Measurements from ENCODE around the gene PSME4. TPM values are rescaled to one million over a fixed set of nuclear protein-coding genes. Genes with fewer than 3 reads are reported as not detected.

PSME4 gene
- total and polyA plus RNA-seq, 7 donors, result 55.2 to 189 (median 113) TPM

DNA sequence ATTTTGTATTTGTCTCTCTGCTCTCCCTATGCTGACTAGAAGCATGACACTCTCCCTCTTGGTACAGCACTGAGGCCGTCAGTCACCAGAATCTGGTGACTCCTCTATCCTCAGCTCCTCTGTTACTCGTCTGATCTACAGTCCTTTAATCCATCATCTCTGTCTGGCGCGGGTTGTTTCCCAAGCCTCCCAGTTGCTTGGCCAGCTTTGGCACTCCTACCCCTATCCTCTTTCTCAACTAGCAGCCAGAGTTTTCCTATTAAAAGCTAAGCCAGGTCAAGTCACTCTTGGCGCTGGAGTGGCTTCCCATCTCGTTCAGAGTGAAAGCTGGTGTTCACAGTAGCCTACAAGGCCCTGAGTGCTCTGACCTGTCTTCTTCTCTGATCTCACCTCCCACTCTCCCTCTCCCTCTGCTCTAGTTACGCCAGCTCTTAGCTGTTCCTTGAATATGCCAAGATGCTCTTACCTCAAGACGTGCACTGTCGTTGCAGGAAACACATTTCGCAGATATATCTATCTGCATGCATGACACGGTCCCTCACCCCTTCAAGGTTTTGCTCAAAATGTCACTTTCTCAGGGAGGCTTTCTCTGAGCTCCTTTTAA lies 41.8 kb upstream of the PSME4 start:
- ATAC-seq, result peak; percentile 91 to 97 (median 95)
- intact Hi-C loops (cut with DNase I), result no loop called here
- Histone ChIP-seq H3K4me3 (no peak overlapping the region), H3K9me3 (no peaks in the 10 kb centered on the region), H3K36me3 (ENCODE audit: insufficient read depth in 1 of 2, low read depth in 1 of 2) (no peaks in the 10 kb centered on the region), H3K4me1 (peaks cover 14% of the 10 kb centered on the region), H3K27me3 (ENCODE audit: insufficient read depth in 3 of 3, low read length in 2 of 3) (no peaks in the 10 kb centered on the region), H3K27ac (peak overlapping the region; percentile 40)
- DNase-seq, result peak; percentile 48 to 81
- WGBS, 3 donors, result 37 to 64% (median 42%) methylated on average over 11 of the region's 11 CpGs
- TF ChIP-seq, protein P1, sequence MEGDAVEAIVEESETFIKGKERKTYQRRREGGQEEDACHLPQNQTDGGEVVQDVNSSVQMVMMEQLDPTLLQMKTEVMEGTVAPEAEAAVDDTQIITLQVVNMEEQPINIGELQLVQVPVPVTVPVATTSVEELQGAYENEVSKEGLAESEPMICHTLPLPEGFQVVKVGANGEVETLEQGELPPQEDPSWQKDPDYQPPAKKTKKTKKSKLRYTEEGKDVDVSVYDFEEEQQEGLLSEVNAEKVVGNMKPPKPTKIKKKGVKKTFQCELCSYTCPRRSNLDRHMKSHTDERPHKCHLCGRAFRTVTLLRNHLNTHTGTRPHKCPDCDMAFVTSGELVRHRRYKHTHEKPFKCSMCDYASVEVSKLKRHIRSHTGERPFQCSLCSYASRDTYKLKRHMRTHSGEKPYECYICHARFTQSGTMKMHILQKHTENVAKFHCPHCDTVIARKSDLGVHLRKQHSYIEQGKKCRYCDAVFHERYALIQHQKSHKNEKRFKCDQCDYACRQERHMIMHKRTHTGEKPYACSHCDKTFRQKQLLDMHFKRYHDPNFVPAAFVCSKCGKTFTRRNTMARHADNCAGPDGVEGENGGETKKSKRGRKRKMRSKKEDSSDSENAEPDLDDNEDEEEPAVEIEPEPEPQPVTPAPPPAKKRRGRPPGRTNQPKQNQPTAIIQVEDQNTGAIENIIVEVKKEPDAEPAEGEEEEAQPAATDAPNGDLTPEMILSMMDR (IDR thresholded peaks at IDR 0.05), result no peak

DNA sequence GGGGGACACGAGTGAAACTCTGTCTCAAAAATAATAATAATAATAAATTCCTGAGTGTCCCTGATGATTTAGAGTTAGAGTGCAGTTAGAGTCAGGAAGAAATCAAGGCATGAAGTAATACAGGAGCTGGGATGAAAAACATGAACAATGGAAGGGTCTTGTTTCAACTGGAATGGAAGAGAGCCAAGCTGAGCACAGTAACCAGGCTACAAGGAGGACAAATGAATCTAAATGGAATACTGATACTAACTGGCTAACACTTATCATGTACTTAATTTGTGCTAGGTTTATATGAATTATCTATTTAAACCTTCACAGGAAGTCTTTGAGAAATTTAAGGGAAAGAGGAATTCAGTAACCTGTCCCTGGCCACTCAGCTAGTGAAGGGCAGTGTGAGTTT lies 38.8 kb upstream of the PSME4 start:
- H3K9me3 ChIP-seq, result no peaks in the 10 kb centered on the region
- ATAC-seq, result no peak
- H3K4me1 ChIP-seq, result peaks cover 5% of the 10 kb centered on the region
- no peak for DNase-seq
- H3K27ac ChIP-seq, result no peak overlapping the region
- 46 to 52% (median 52%) methylated on average over 1 of the region's 1 CpG for WGBS, 3 donors
- intact Hi-C loops (cut with DNase I), result no loop called here
- no peaks in the 10 kb centered on the region for H3K27me3 ChIP-seq (ENCODE audit: insufficient read depth in 3 of 3, low read length in 2 of 3)
- no peak overlapping the region for H3K4me3 ChIP-seq
- TF ChIP-seq, protein P1 (IDR thresholded peaks at IDR 0.05), result no peak
- H3K36me3 ChIP-seq (ENCODE audit: insufficient read depth in 1 of 2, low read depth in 1 of 2), result no peaks in the 10 kb centered on the region

DNA sequence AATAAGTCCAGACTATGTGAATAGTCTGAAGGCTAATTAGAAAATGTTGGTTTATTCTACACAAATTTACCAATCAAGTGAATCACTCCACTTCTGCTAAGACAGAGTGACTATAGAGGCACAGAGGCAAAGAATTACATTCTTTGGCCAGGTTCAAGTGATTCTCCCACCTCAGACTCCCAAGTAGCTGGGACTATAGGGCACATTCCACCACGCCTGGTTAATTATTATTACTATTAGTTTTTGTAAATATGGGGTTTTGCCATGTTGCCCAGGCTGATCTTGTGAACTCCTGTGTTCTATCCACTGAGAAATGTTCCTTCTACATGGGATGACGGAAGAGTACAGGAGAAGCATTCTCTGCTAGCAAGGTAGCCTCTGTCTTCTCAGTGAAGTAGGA lies 37.6 kb upstream of the PSME4 start:
- Histone ChIP-seq H3K36me3 (ENCODE audit: insufficient read depth in 1 of 2, low read depth in 1 of 2) (no peaks in the 10 kb centered on the region), H3K4me3 (no peak overlapping the region), H3K27ac (no peak overlapping the region), H3K27me3 (ENCODE audit: insufficient read depth in 3 of 3, low read length in 2 of 3) (no peaks in the 10 kb centered on the region), H3K4me1 (peaks cover 5% of the 10 kb centered on the region), H3K9me3 (no peaks in the 10 kb centered on the region)
- TF ChIP-seq, protein P1 (IDR thresholded peaks at IDR 0.05), result no peak
- ATAC-seq, result no peak
- intact Hi-C loops (cut with DNase I), result no loop called here
- 94 to 99% (median 98%) methylated on average over 2 of the region's 2 CpGs for WGBS, 3 donors
- DNase-seq, result no peak

DNA sequence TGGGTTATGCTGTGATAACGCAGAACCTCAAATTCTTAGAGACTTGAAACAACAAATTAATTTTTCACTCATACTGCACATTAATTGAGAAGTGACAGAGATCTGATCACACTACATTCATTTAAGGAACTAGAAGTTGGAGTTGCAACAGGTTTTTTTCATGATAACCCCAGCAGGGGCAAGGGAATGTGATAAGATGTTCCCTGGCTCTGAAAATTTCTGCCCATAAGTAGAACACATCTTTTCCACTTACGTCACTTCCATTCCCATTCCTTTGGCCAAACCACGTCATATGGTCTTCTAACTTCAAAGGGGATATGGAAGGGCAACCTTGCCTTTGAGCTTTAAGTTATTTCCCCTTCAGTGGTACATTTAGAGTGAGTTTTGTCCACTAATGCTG lies 29.7 kb upstream of the PSME4 start:
- intact Hi-C loops (cut with DNase I), result no loop called here
- 82 to 92% (median 90%) methylated on average over 3 of the region's 3 CpGs for WGBS, 3 donors
- Histone ChIP-seq H3K9me3 (no peaks in the 10 kb centered on the region), H3K36me3 (ENCODE audit: insufficient read depth in 1 of 2, low read depth in 1 of 2) (no peaks in the 10 kb centered on the region), H3K27me3 (ENCODE audit: insufficient read depth in 3 of 3, low read length in 2 of 3) (no peaks in the 10 kb centered on the region), H3K27ac (no peak overlapping the region), H3K4me3 (no peak overlapping the region), H3K4me1 (no peaks in the 10 kb centered on the region)
- DNase-seq (no peak), ATAC-seq (no peak)
- TF ChIP-seq, protein P1 (IDR thresholded peaks at IDR 0.05), result no peak

DNA sequence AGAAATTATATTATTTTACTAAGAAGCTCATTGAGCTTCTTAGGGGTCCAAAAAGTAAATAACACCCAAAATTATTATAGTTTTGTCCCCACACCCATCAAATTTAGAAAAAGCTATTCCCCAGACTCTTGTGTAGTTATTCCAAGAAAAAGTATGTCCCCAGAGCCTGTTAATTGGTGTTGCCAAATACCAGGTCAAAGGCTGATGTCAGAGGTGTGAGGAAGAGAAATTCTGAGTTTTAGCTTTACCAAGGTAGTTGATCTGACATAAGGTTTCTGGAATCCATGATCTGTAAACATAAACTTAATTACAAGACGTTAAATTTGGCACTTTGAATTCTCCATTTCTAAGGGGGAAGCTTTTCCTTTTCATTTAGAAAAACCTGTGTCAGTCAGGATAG lies 29.3 kb upstream of the PSME4 start:
- no peak for ATAC-seq
- H3K4me1 ChIP-seq, result no peaks in the 10 kb centered on the region
- 57 to 63% (median 62%) methylated on average over 1 of the region's 1 CpG for WGBS, 3 donors
- no peak overlapping the region for H3K27ac ChIP-seq
- intact Hi-C loops (cut with DNase I), result no loop called here
- no peak overlapping the region for H3K4me3 ChIP-seq
- no peaks in the 10 kb centered on the region for H3K36me3 ChIP-seq (ENCODE audit: insufficient read depth in 1 of 2, low read depth in 1 of 2)
- DNase-seq, result no peak
- H3K9me3 ChIP-seq, result no peaks in the 10 kb centered on the region
- no peaks in the 10 kb centered on the region for H3K27me3 ChIP-seq (ENCODE audit: insufficient read depth in 3 of 3, low read length in 2 of 3)
- TF ChIP-seq, protein P1 (IDR thresholded peaks at IDR 0.05), result no peak

Data from psoas muscle (tissue), 8 donors.